Cardiac septum (tissue), 1 donor: Measurements from ENCODE around the gene PRDM7. TPM values are rescaled to one million over a fixed set of nuclear protein-coding genes. Genes with fewer than 3 reads are reported as not detected.

Experiments
- DNase-seq: peaks from one replicate; pipeline ENCODE4 v3.0.0-alpha.2; 2020; ENCODE audit warnings: low spot score
- intact Hi-C: fragments of 100-400 bp; cut with DNase I; formaldehyde crosslinking; loops from one replicate; pipeline ENCODE4 v1.14.0; 2022
- total RNA-seq: library from RNA; stranded (reverse); fragmentation: NEBNext Ultra II Directional; extraction: Animal tissue kit (Norgen Biotek cat#: 25700); gene quantifications from one replicate; pipeline ENCODE4 v1.2.1, GENCODE V29; 2021
- donor health status: DM: no; HTN: no; CAD: no.

The PRDM7 gene
- total RNA-seq, 1 donor from 2014 or later: not detected

GRCh38 chr16:90041896-90042473 lies 35.1 kb downstream of the PRDM7 start:
- DNase-seq: no peak
- intact Hi-C loops: no loop called here

- intact Hi-C loops: no loop called here
- DNase-seq: no peak
Observed at GRCh38 chr16:90040152-90041023, 36.7 kb downstream of the PRDM7 start.

GRCh38 chr16:90037276-90037675 lies 39.9 kb downstream of the PRDM7 start:
- DNase-seq: no peak
- intact Hi-C loops: no loop called here

GRCh38 chr16:90035902-90036301 lies 41.2 kb downstream of the PRDM7 start:
- intact Hi-C loops: no loop called here
- DNase-seq: no peak

GRCh38 chr16:90034504-90034903 lies 42.6 kb downstream of the PRDM7 start:
- no peak for DNase-seq
- intact Hi-C loops: no loop called here

GRCh38 chr16:90033387-90033786 lies 43.7 kb downstream of the PRDM7 start:
- no peak for DNase-seq
- intact Hi-C loops: no loop called here

GRCh38 chr16:90032674-90033331 lies 44.3 kb downstream of the PRDM7 start:
- intact Hi-C loops: no loop called here
- DNase-seq: no peak

GRCh38 chr16:90031931-90032673 lies 45.0 kb downstream of the PRDM7 start:
- intact Hi-C loops: no loop called here

GRCh38 chr16:90031186-90031930 lies 45.8 kb downstream of the PRDM7 start:
- intact Hi-C loops: no loop called here
- no peak for DNase-seq

More at GRCh38 chr16:90031931-90032673, 45.0 kb downstream of the PRDM7 start:
- DNase-seq: no peak

GRCh38 chr16:90028985-90029384 lies 48.1 kb downstream of the PRDM7 start:
- intact Hi-C loops: no loop called here

GRCh38 chr16:90027611-90028010 lies 49.5 kb downstream of the PRDM7 start:
- no peak for DNase-seq
- intact Hi-C loops: no loop called here

More at GRCh38 chr16:90028985-90029384, 48.1 kb downstream of the PRDM7 start:
- DNase-seq: no peak

- DNase-seq: no peak
- intact Hi-C loops: no loop called here
Observed at GRCh38 chr16:90026135-90026534, 51.0 kb downstream of the PRDM7 start.

- no peak for DNase-seq
- intact Hi-C loops: no loop called here
Observed at GRCh38 chr16:90023078-90023447, 54.1 kb downstream of the PRDM7 start.

GRCh38 chr16:90022209-90023077 lies 54.7 kb downstream of the PRDM7 start:
- intact Hi-C loops: no loop called here
- peak; percentile 95 for DNase-seq

- no peak for DNase-seq
- intact Hi-C loops: no loop called here
Observed at GRCh38 chr16:90020838-90021382, 56.2 kb downstream of the PRDM7 start.

GRCh38 chr16:90020260-90020837 lies 56.8 kb downstream of the PRDM7 start:
- DNase-seq: no peak
- intact Hi-C loops: no loop called here

- no peak for DNase-seq
- intact Hi-C loops: no loop called here
Observed at GRCh38 chr16:90019543-90020259, 57.4 kb downstream of the PRDM7 start.
